Fibroblast of the aortic adventitia (primary cell): ENCODE results near the gene NFKBIZ. TPM values are rescaled to one million over a fixed set of nuclear protein-coding genes. Genes with fewer than 3 reads are reported as not detected.

Source experiments
- DNase-seq: peaks from one replicate; pipeline ENCODE4 v3.0.0-alpha.2; 2010; ENCODE audit warnings: low read depth
- H3K4me3 ChIP-seq: 2 replicates; pipeline ENCODE4 v1.5.1; 2011; ENCODE audit warnings: low read depth, mild to moderate bottlenecking, control low read depth, low read length, moderate library complexity
- total RNA-seq: library from RNA; depleted of rRNA; stranded (reverse); fragments of >200 nt; gene quantifications from 2 replicates; pipeline ENCODE4 v1.2.3, GENCODE V29; 2012; ENCODE audit warnings: low replicate concordance
- TF ChIP-seq, protein P1 (sequence below): IDR thresholded peaks from 2 replicates; pipeline ENCODE4 v1.5.1; 2011; ENCODE audit warnings: mild to moderate bottlenecking, low read length, control low read depth, inconsistent platforms; ENCODE audit not compliant: insufficient read depth

The NFKBIZ gene, protein sequence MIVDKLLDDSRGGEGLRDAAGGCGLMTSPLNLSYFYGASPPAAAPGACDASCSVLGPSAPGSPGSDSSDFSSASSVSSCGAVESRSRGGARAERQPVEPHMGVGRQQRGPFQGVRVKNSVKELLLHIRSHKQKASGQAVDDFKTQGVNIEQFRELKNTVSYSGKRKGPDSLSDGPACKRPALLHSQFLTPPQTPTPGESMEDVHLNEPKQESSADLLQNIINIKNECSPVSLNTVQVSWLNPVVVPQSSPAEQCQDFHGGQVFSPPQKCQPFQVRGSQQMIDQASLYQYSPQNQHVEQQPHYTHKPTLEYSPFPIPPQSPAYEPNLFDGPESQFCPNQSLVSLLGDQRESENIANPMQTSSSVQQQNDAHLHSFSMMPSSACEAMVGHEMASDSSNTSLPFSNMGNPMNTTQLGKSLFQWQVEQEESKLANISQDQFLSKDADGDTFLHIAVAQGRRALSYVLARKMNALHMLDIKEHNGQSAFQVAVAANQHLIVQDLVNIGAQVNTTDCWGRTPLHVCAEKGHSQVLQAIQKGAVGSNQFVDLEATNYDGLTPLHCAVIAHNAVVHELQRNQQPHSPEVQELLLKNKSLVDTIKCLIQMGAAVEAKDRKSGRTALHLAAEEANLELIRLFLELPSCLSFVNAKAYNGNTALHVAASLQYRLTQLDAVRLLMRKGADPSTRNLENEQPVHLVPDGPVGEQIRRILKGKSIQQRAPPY
- total RNA-seq: 17.5 and 38.3 TPM in 2 replicates

DNA sequence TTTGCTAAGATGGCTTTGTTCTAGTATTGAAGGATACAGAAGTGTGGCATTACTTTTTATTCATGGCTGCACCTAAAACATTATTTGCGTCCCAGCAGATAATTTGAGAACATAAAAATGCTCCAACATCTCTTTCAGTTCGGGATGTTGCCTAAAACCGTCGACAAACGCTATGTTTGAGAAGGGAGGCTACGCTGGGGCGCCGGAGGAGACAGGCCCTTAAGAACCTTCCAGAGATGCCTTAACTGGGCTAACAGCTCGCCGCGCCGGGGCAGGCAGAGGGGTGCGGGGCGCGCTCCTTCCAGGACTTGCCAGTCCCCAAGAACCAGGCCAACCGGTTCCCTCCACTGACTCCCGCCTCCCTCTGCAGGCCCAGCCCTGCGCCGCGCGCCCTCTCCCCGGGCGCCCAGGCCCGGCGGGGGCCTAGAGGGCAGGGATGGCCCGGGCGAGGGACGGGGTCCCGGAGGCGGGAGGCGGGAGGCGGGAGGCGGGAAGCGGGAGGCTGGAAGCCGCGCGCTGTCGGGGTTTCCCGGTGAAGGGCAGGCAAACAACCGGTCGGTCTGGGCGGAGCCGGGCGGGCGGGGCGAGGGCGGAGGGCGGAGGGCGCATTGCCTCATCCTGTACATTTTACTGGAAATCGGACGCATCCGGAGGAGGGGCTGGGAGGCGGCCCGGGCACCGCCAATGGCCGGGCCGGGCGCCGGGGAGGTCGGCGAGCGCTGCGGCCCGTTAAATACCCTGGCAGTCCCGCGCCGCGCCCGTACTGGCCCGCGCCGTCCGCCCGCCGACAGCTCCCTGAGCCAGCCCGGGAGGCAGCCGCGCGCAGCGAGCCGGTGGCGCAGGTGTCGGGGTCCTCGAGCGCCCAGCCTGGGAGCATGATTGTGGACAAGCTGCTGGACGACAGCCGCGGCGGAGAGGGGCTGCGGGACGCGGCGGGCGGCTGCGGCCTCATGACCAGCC is at the start of gene NFKBIZ:
NFKBIZ (plus strand) TSS at position 761 of the 960 bp plus-strand sequence; CDS start at position 876, 115 bp downstream.
- TF ChIP-seq, protein P1, sequence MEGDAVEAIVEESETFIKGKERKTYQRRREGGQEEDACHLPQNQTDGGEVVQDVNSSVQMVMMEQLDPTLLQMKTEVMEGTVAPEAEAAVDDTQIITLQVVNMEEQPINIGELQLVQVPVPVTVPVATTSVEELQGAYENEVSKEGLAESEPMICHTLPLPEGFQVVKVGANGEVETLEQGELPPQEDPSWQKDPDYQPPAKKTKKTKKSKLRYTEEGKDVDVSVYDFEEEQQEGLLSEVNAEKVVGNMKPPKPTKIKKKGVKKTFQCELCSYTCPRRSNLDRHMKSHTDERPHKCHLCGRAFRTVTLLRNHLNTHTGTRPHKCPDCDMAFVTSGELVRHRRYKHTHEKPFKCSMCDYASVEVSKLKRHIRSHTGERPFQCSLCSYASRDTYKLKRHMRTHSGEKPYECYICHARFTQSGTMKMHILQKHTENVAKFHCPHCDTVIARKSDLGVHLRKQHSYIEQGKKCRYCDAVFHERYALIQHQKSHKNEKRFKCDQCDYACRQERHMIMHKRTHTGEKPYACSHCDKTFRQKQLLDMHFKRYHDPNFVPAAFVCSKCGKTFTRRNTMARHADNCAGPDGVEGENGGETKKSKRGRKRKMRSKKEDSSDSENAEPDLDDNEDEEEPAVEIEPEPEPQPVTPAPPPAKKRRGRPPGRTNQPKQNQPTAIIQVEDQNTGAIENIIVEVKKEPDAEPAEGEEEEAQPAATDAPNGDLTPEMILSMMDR: no peak
- peak within 1 kb of the TSS; percentile 82 for H3K4me3 ChIP-seq
- peak; percentile 92 for DNase-seq

DNA sequence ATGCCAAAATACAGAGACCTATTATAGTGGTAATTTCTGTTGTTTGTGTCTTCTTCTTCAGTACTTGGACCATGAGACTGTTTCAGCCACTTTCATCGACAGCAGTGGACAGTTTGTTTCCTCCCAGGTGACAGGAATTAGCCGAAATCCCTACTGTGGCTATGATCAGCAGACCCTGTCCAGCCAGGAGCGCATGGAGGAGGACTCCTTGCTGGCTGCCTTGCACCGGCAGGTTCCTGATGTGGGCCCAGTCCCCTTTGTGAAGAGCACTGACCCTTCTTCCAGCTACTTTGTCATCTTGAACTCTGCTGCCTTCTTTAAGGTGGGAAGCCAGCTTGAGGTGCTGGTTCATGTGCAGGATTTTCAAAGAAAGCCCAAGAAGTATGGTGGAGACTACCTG is 48.1 kb upstream of the NFKBIZ start:
- no peak for DNase-seq
- H3K4me3 ChIP-seq: no peak overlapping the region
- TF ChIP-seq, protein P1: no peak

DNA sequence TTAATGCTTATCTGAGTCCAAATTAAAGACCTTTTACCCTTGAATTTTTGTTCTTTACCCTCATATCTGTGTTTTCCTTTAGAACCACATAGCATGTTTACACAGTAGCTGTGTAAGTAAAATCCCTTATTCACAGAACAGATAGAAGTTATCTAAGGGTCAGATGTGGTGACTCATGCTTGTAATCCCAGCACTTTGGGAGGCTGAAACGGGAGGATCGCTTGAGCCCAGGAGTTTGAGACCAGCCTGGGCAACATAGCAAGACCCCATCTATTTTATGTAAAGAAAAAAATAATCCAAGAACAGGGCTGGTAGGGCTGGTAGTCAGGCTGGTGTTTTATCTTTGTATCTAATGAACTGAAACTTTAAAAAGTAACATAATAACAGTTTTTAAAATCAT is 47.1 kb upstream of the NFKBIZ start:
- TF ChIP-seq, protein P1: no peak
- no peak for DNase-seq
- H3K4me3 ChIP-seq: no peak overlapping the region

DNA sequence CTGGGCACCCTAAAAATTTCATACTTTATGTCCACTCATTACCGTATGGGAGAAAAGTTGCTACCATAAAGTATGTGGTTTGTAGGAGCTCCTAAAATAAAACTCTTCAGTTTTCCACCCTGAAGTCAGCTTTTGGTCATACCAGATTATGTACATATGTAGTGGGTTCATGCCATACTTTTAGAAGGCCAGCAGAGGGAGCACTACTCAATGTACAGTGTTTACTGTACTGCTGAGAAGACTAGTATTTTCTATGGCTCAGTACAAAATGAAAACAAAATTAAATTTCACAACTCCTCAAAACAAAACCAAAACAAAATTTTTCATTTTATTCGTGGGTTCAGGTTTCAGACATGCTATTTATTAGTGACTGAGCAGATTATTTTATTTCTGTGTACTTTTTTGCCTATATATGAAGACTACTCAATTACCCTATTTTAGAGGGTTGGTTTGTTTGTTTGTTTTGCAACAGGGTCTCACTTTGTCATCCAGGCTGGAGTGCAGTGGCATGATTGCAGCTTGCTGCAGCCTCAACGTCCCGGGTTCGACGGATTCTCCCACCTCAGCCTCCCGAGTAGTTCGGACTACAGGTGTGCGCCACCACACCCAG is 46.0 kb upstream of the NFKBIZ start:
- no peak overlapping the region for H3K4me3 ChIP-seq
- TF ChIP-seq, protein P1: peak; percentile 87
- DNase-seq: peak; percentile 84

DNA sequence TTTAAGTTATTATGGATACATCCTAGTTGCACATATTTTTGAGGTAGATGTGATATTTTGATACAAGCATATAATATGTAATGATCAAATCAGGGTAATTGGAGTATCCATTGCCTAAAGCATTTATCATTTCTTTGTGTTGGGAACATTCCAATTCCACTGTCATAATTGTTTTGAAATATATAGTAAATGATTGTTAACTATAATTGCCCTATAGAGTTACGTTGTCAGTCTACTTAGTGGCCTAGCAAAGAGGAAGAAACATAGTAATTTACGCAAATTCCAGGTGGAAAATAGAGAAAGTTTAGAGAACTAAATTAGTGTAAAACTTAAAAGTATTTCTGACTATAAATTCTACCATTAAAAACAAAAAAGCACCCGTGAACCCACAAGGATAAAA is 45.4 kb upstream of the NFKBIZ start:
- no peak overlapping the region for H3K4me3 ChIP-seq
- TF ChIP-seq, protein P1: no peak
- no peak for DNase-seq

DNA sequence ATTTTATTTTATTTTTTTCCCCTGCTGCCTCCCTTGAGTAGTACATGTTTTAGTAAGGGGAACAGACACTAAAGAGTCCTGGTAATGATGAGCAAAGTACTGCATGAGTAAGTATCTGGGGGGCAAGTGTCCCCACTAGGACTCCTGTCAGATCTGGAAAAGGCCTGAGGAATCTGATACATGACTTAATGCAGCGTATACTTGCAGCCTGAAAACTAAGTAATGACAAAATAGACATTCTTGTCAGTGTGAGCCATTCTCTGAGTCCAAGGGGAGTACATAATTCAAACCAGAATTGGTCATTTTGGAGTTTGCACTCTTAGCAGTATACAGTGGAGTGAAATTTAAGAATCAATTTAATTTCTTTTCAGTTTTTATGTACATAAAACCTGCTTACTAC is 42.8 kb upstream of the NFKBIZ start:
- no peak for DNase-seq
- no peak overlapping the region for H3K4me3 ChIP-seq
- TF ChIP-seq, protein P1: no peak
